SU-DHL-6 (cell line): ENCODE data around the gene ACKR4.

Experiments used
- H2AFZ ChIP-seq: fragments of 200-600 bp; sonication (generic); 2 replicates; pipeline ENCODE4 v1.6.1; 2014; ENCODE audit warnings: low read depth, mild to moderate bottlenecking, moderate library complexity, mixed read lengths, antibody characterized with exemption, low read length; ENCODE audit not compliant: severe bottlenecking
- H3F3A ChIP-seq: fragments of 200-600 bp; shearing (Covaris generic); 2 replicates; pipeline ENCODE4 v1.6.0; 2016; ENCODE audit warnings: antibody characterized with exemption, mild to moderate bottlenecking; ENCODE audit not compliant: insufficient read depth
- H3K27ac ChIP-seq: fragments of 200-600 bp; sonication (generic); 2 replicates; pipeline ENCODE4 v1.5.1; 2016; ENCODE audit warnings: low read depth, mild to moderate bottlenecking, low read length, moderate library complexity, mixed read lengths
- H3K27me3 ChIP-seq: fragments of 200-600 bp; sonication (generic), shearing (Covaris generic); 2 replicates; pipeline ENCODE4 v1.6.0; 2014; ENCODE audit warnings: mild to moderate bottlenecking, low read length
- H3K36me3 ChIP-seq: fragments of 200-600 bp; sonication (generic); 2 replicates; pipeline ENCODE4 v1.6.1; 2014; ENCODE audit warnings: mild to moderate bottlenecking, low read length, mixed read lengths
- H3K4me2 ChIP-seq: fragments of 300-600, 200-600 bp; shearing (Covaris generic), sonication (generic); 2 replicates; pipeline ENCODE4 v1.6.0; 2014; ENCODE audit warnings: low read length, low read depth, mild to moderate bottlenecking; ENCODE audit not compliant: poor library complexity, severe bottlenecking
- H3K4me3 ChIP-seq: fragments of 200-600 bp; sonication (generic); 2 replicates; pipeline ENCODE4 v1.5.1; 2014; ENCODE audit warnings: antibody characterized with exemption, low read length, mild to moderate bottlenecking, mixed read lengths; ENCODE audit not compliant: insufficient read depth, poor library complexity, severe bottlenecking
- H3K79me2 ChIP-seq: fragments of 200-600 bp; sonication (generic); 2 replicates; pipeline ENCODE4 v1.6.1; 2014; ENCODE audit warnings: mild to moderate bottlenecking, low read length, moderate library complexity; ENCODE audit not compliant: insufficient read depth
- H3K9ac ChIP-seq: fragments of 200-600 bp; sonication (generic); 2 replicates; pipeline ENCODE4 v1.7.0; 2014; ENCODE audit warnings: mild to moderate bottlenecking, low read length
- H3K9me2 ChIP-seq: fragments of 200-600 bp; sonication (generic); replicated peaks from 2 replicates; pipeline ENCODE4 v1.6.1; 2014; ENCODE audit warnings: low read length; ENCODE audit not compliant: insufficient read depth
- H3K9me3 ChIP-seq: fragments of 200-600 bp; sonication (generic); 2 replicates; pipeline ENCODE4 v1.6.1; 2014; ENCODE audit warnings: low read length, mixed read lengths; ENCODE audit not compliant: insufficient read depth
- H4K20me1 ChIP-seq: fragments of 200-600 bp; sonication (generic); 2 replicates; pipeline ENCODE4 v1.6.1; 2014; ENCODE audit warnings: low read depth, mild to moderate bottlenecking, antibody characterized with exemption, low read length, moderate library complexity, mixed read lengths
- EZH2phosphoT487 ChIP-seq: fragments of 200-600 bp; sonication (generic), shearing (Covaris generic); conservative IDR thresholded peaks from 2 replicates; pipeline ENCODE4 v1.6.1; 2018; ENCODE audit warnings: mild to moderate bottlenecking, antibody characterized with exemption, low read length, moderate library complexity, mixed read lengths
- TF ChIP-seq, protein P1 (sequence below): fragments of 200-600 bp; sonication (generic); IDR thresholded peaks from one replicate; pipeline ENCODE4 v1.5.1; 2017; ENCODE audit warnings: antibody characterized with exemption, mild to moderate bottlenecking, low read length, moderate library complexity; ENCODE audit not compliant: insufficient read depth, poor library complexity, severe bottlenecking

Gene ACKR4

GRCh38 chr3:132573797-132574211 is 23.3 kb upstream of the ACKR4 start:
- H3K9me3 ChIP-seq = no peaks in the 10 kb centered on the region
- H2AFZ ChIP-seq = no peak overlapping the region
- no peak overlapping the region for H3K4me2 ChIP-seq
- no peak overlapping the region for H3K27ac ChIP-seq
- H3K9ac ChIP-seq = no peak overlapping the region
- no peaks in the 10 kb centered on the region for H4K20me1 ChIP-seq
- no peaks in the 10 kb centered on the region for H3K36me3 ChIP-seq
- no peaks in the 10 kb centered on the region for H3K9me2 ChIP-seq
- TF ChIP-seq, protein P1, sequence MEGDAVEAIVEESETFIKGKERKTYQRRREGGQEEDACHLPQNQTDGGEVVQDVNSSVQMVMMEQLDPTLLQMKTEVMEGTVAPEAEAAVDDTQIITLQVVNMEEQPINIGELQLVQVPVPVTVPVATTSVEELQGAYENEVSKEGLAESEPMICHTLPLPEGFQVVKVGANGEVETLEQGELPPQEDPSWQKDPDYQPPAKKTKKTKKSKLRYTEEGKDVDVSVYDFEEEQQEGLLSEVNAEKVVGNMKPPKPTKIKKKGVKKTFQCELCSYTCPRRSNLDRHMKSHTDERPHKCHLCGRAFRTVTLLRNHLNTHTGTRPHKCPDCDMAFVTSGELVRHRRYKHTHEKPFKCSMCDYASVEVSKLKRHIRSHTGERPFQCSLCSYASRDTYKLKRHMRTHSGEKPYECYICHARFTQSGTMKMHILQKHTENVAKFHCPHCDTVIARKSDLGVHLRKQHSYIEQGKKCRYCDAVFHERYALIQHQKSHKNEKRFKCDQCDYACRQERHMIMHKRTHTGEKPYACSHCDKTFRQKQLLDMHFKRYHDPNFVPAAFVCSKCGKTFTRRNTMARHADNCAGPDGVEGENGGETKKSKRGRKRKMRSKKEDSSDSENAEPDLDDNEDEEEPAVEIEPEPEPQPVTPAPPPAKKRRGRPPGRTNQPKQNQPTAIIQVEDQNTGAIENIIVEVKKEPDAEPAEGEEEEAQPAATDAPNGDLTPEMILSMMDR = no peak
- no peak for TF ChIP-seq EZH2phosphoT487
- H3K27me3 ChIP-seq = no peaks in the 10 kb centered on the region
- no peak overlapping the region for H3K4me3 ChIP-seq
- no peaks in the 10 kb centered on the region for H3F3A ChIP-seq
- H3K79me2 ChIP-seq = no peaks in the 10 kb centered on the region

GRCh38 chr3:132587401-132587800 is 9.7 kb upstream of the ACKR4 start:
- Histone ChIP-seq H3K9me3 (no peaks in the 10 kb centered on the region), H2AFZ (no peak overlapping the region), H3K4me2 (no peak overlapping the region), H3K4me3 (no peak overlapping the region), H3K9ac (no peak overlapping the region), H4K20me1 (no peaks in the 10 kb centered on the region), H3F3A (no peaks in the 10 kb centered on the region), H3K9me2 (no peaks in the 10 kb centered on the region), H3K27me3 (no peaks in the 10 kb centered on the region), H3K27ac (no peak overlapping the region), H3K36me3 (no peaks in the 10 kb centered on the region), H3K79me2 (no peaks in the 10 kb centered on the region)
- TF ChIP-seq, protein P1 = no peak
- no peak for TF ChIP-seq EZH2phosphoT487

- no peaks in the 10 kb centered on the region for H3K9me3 ChIP-seq
- no peak overlapping the region for H3K4me3 ChIP-seq
- no peak overlapping the region for H3K4me2 ChIP-seq
- no peak overlapping the region for H3K27ac ChIP-seq
- H3K79me2 ChIP-seq = no peaks in the 10 kb centered on the region
- H3K36me3 ChIP-seq = peaks cover 4% of the 10 kb centered on the region; the same call in 1 of the 2 replicates
- no peaks in the 10 kb centered on the region for H3K9me2 ChIP-seq
- no peaks in the 10 kb centered on the region for H4K20me1 ChIP-seq
- TF ChIP-seq, protein P1 = no peak
- no peak for TF ChIP-seq EZH2phosphoT487
- no peaks in the 10 kb centered on the region for H3F3A ChIP-seq
- no peaks in the 10 kb centered on the region for H3K27me3 ChIP-seq
- H2AFZ ChIP-seq = no peak overlapping the region
- H3K9ac ChIP-seq = no peak overlapping the region
Measured at GRCh38 chr3:132592216-132592615, 4.9 kb upstream of the ACKR4 start.
